H1 (cell line): ENCODE results near the gene AKAP12.

Experiments used
- POLR2A ChIP-seq, 2 experiments: IDR thresholded peaks; 1 replicate in 1 of 2; 2 replicates in 1 of 2; pipeline ENCODE4 v1.6.1; 2011; ENCODE audit warnings: low read depth in 2 of 2, low read length in 2 of 2, mild to moderate bottlenecking in 2 of 2; ENCODE audit errors: control extremely low read depth in 1 of 2
- RBBP5 ChIP-seq: IDR thresholded peaks from 2 replicates; pipeline ENCODE4 v1.7.1; 2012; ENCODE audit warnings: low read depth, mild to moderate bottlenecking, inconsistent platforms, low read length, moderate library complexity, borderline replicate concordance
- RXRA ChIP-seq: IDR thresholded peaks from 2 replicates; pipeline ENCODE4 v1.6.1; 2011; ENCODE audit warnings: low read depth, mild to moderate bottlenecking, low read length, moderate library complexity; ENCODE audit not compliant: insufficient read depth
- TCF12 ChIP-seq: IDR thresholded peaks from 2 replicates; pipeline ENCODE4 v1.6.1; 2011; ENCODE audit warnings: low read depth, mild to moderate bottlenecking, low read length
- TF ChIP-seq, protein P1 (sequence below), 3 experiments: IDR thresholded peaks; 1 replicate in 2 of 3; 2 replicates in 1 of 3; pipeline versions ENCODE4 v1.5.1 to v1.6.1; 2011; ENCODE audit warnings: low read length in 3 of 3, mild to moderate bottlenecking in 3 of 3, inconsistent platforms in 2 of 3, low read depth in 1 of 3, moderate library complexity in 1 of 3; ENCODE audit not compliant: insufficient read depth in 1 of 3; ENCODE audit errors: control extremely low read depth in 1 of 3

DNA sequence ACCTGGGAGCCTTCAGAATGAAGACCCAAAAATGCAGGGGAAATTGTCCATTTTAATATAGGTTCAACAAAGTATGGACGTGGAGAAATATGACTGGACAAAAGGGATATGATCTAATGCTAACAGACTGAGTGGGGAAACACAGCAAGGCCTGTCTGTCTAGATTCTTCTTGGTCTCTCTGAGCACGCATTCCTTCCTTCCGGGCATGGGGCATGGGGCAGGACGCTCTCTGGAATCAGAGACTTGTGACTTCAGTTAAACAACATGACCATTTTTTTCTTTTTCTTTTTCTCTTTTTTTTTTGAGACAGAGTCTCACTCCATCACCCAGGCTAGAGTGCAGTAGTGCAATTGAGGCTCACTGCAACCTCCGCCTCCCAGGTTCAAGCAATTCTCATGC, 119.7 kb downstream of the AKAP12 start:
- TF ChIP-seq RXRA, result no peak
- no peak for TF ChIP-seq RBBP5
- no peak for TF ChIP-seq POLR2A (IDR thresholded peaks at IDR 0.05; ENCODE audit: control extremely low read depth in 1 of 2, low read depth in 2 of 2, low read length in 2 of 2)
- TF ChIP-seq TCF12, result no peak
- TF ChIP-seq, protein P1, sequence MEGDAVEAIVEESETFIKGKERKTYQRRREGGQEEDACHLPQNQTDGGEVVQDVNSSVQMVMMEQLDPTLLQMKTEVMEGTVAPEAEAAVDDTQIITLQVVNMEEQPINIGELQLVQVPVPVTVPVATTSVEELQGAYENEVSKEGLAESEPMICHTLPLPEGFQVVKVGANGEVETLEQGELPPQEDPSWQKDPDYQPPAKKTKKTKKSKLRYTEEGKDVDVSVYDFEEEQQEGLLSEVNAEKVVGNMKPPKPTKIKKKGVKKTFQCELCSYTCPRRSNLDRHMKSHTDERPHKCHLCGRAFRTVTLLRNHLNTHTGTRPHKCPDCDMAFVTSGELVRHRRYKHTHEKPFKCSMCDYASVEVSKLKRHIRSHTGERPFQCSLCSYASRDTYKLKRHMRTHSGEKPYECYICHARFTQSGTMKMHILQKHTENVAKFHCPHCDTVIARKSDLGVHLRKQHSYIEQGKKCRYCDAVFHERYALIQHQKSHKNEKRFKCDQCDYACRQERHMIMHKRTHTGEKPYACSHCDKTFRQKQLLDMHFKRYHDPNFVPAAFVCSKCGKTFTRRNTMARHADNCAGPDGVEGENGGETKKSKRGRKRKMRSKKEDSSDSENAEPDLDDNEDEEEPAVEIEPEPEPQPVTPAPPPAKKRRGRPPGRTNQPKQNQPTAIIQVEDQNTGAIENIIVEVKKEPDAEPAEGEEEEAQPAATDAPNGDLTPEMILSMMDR (IDR thresholded peaks at IDR 0.05; ENCODE audit: control extremely low read depth in 1 of 3, insufficient read depth in 1 of 3, low read depth in 1 of 3, low read length in 3 of 3), result no peak
